HepG2 (cell line): ENCODE measurements around the gene MUCL3. TPM values are rescaled to one million over a fixed set of nuclear protein-coding genes. Genes with fewer than 3 reads are reported as not detected.

Source experiments
- ATAC-seq: fragments of 200-7000 bp; cut with Tn5 transposase; 3 replicates; pipeline ENCODE4 v1.9.1; 2020; ENCODE audit warnings: mild to moderate bottlenecking, moderate library complexity
- BruUV-seq: library from RNA; stranded (reverse); fragments of 400-500 nt; replicated peaks from 2 replicates; lab custom pipeline; 2021; lab: Mats Ljungman, UMichigan
- CTCF ChIA-PET: fragments of 300-600 bp; formaldehyde crosslinking; extraction: SDS; loops from one replicate; lab custom pipeline; 2021; ENCODE audit warnings: low total read pairs, inconsistent platforms, low intra/inter-chr PET ratio; lab: Yijun Ruan, JAX
- POLR2A ChIA-PET: fragments of 350-600 bp; sonication (Branson Sonifier 250); formaldehyde crosslinking; loops from one replicate; lab custom pipeline; 2020; ENCODE audit warnings: antibody characterized with exemption, inconsistent platforms; lab: Yijun Ruan, JAX
- DNase-seq: peaks from one replicate; pipeline ENCODE4 v3.0.0-alpha.2; 2015; ENCODE audit warnings: low spot score
- FAIRE-seq: peaks from 3 replicates; lab custom pipeline; 2011; peaks lifted over from hg19 to GRCh38; lab: Jason Lieb, UNC
- H2AFZ ChIP-seq: one replicate; pipeline ENCODE4 v1.6.1; 2011; ENCODE audit warnings: low read length, inconsistent platforms
- H3K27ac ChIP-seq: fragments of 300-600 bp; 3 replicates; pipeline ENCODE4 v1.8.0; 2011; ENCODE audit warnings: mixed run types, mild to moderate bottlenecking, mixed read lengths, low read length, inconsistent platforms; ENCODE audit not compliant: insufficient read depth; ENCODE audit errors: extremely low read length
- H3K27me3 ChIP-seq, 2 experiments: fragments of 200-600 bp in 1 of 2; 2 replicates in 1 of 2; 3 replicates in 1 of 2; pipeline versions ENCODE4 v1.6.0 to v1.8.0; 2011; ENCODE audit warnings: low read length in 2 of 2, mild to moderate bottlenecking in 2 of 2, moderate library complexity in 2 of 2, inconsistent platforms in 1 of 2; ENCODE audit not compliant: insufficient read depth in 2 of 2, control insufficient read depth in 1 of 2
- H3K36me3 ChIP-seq, 2 experiments: fragments of 200-600 bp in 1 of 2; replicated peaks in 1 of 2; 2 replicates in 1 of 2; 3 replicates in 1 of 2; pipeline versions ENCODE4 v1.5.1 to v1.8.0; 2011; ENCODE audit warnings: low read length in 2 of 2, inconsistent platforms in 1 of 2; ENCODE audit not compliant: insufficient read depth in 2 of 2, control insufficient read depth in 1 of 2
- H3K4me1 ChIP-seq: 2 replicates; pipeline ENCODE4 v1.5.1; 2012; ENCODE audit warnings: low read length, inconsistent platforms; ENCODE audit not compliant: insufficient read depth
- H3K4me2 ChIP-seq: 2 replicates; pipeline ENCODE4 v1.6.0; 2011; ENCODE audit warnings: low read depth, low read length, inconsistent platforms
- H3K4me3 ChIP-seq, 3 experiments: fragments of 200-600 bp in 1 of 3; sonication (generic), shearing (Covaris generic) in 1 of 3; replicated peaks in 1 of 3; 2 replicates each; pipeline ENCODE4 v1.5.1; 2011 to 2016; ENCODE audit warnings: low read length in 3 of 3, inconsistent platforms in 2 of 3, low read depth in 2 of 3, mild to moderate bottlenecking in 2 of 3, control low read depth in 1 of 3, mixed read lengths in 1 of 3; ENCODE audit not compliant: insufficient read depth in 1 of 3
- H3K79me2 ChIP-seq: one replicate; pipeline ENCODE4 v1.6.1; 2011; ENCODE audit warnings: low read length, inconsistent platforms; ENCODE audit not compliant: insufficient read depth
- H3K9ac ChIP-seq: 2 replicates; pipeline ENCODE4 v1.6.0; 2011; ENCODE audit warnings: mild to moderate bottlenecking, low read depth, low read length, inconsistent platforms; ENCODE audit not compliant: insufficient read depth
- H3K9me3 ChIP-seq: 2 replicates; pipeline ENCODE4 v1.5.1; 2012; ENCODE audit warnings: mild to moderate bottlenecking, low read length
- H4K20me1 ChIP-seq: 2 replicates; pipeline ENCODE4 v1.6.0; 2011; ENCODE audit warnings: inconsistent platforms, mild to moderate bottlenecking, low read length, moderate library complexity; ENCODE audit not compliant: insufficient read depth
- EHMT2 ChIP-seq: fragments of 200-600 bp; sonication (generic); IDR thresholded peaks from 2 replicates; pipeline ENCODE4 v1.7.0; 2017; ENCODE audit warnings: antibody characterized with exemption, low read depth, low read length, borderline replicate concordance
- LBX2 ChIP-seq: sonication (generic); formaldehyde crosslinking; IDR thresholded peaks from 2 replicates; pipeline ENCODE4 v1.5.0; 2020; ENCODE audit warnings: missing genetic modification reagents, mild to moderate bottlenecking, borderline replicate concordance
- NFIC ChIP-seq: IDR thresholded peaks from 2 replicates; pipeline ENCODE4 v1.6.1; 2012; ENCODE audit warnings: mild to moderate bottlenecking, low read length, inconsistent platforms
- REST ChIP-seq, 2 experiments: IDR thresholded peaks; 2 replicates each; pipeline ENCODE4 v1.6.1; 2011 to 2012; ENCODE audit warnings: low read length in 2 of 2, borderline replicate concordance in 1 of 2, low read depth in 1 of 2, mild to moderate bottlenecking in 1 of 2, moderate library complexity in 1 of 2
- SP5 ChIP-seq: IDR thresholded peaks from 2 replicates; pipeline ENCODE4 v1.6.1; 2016; ENCODE audit warnings: low read depth, borderline replicate concordance
- STAG1 ChIP-seq: sonication (generic); formaldehyde crosslinking; IDR thresholded peaks from 2 replicates; pipeline ENCODE4 v1.4.0; 2020; ENCODE audit warnings: missing genetic modification reagents
- YEATS4 ChIP-seq: sonication (generic); formaldehyde crosslinking; IDR thresholded peaks from 2 replicates; pipeline ENCODE4 v1.4.0; 2020; ENCODE audit warnings: missing genetic modification reagents, borderline replicate concordance
- ZNF264 ChIP-seq: sonication (generic); formaldehyde crosslinking; IDR thresholded peaks from 2 replicates; pipeline ENCODE4 v1.4.0; 2020; ENCODE audit warnings: missing genetic modification reagents
- ZNF549 ChIP-seq: sonication (generic); formaldehyde crosslinking; IDR thresholded peaks from 2 replicates; pipeline ENCODE4 v1.5.0; 2020; ENCODE audit warnings: missing genetic modification reagents
- ZNF570 ChIP-seq: sonication (generic); formaldehyde crosslinking; IDR thresholded peaks from 2 replicates; pipeline ENCODE4 v1.4.0; 2020; ENCODE audit warnings: mild to moderate bottlenecking, missing genetic modification reagents, borderline replicate concordance
- WGBS: methylation state at CpG from one replicate; pipeline ENCODE4 v1.1.6; 2017; ENCODE audit warnings: low lambda C conversion rate; 5-methylcytosine and 5-hydroxymethylcytosine counted together
- in situ Hi-C: cut with HindIII; loops from 2 replicates; pipeline ENCODE4 v1.10.0; 2017; ENCODE audit warnings: low pct_unique_long_range_greater_than_20kb; ENCODE audit not compliant: extremely low pct_ligation_motif_present
- intact Hi-C: fragments of 100-400 bp; cut with micrococcal nuclease; formaldehyde crosslinking; loops from one replicate; pipeline ENCODE4 v1.10.0; 2022; ENCODE audit not compliant: unreplicated experiment
- polyA plus RNA-seq, 8 experiments: library from polyadenylated mRNA; depleted of rRNA in 3 of 8; stranded (reverse) in 7 of 8; unstranded in 1 of 8; fragments of >200 nt; fragmentation: Illumina TruSeq in 4 of 8; extraction: Trizol in 4 of 8; gene quantifications; 2 replicates each; pipeline versions ENCODE4 v1.2.1 to v1.2.3, GENCODE V29; 2011 to 2016; ENCODE audit warnings: low read depth in 4 of 8, missing spikeins in 1 of 8, mixed read lengths in 1 of 8; ENCODE audit not compliant: insufficient read depth in 1 of 8
- total RNA-seq, 5 experiments: library from RNA; depleted of rRNA; stranded (reverse); fragments of >200 nt; fragmentation: Illumina TruSeq; extraction: Trizol; gene quantifications; 2 replicates each; pipeline ENCODE4 v1.2.3, GENCODE V29; 2016; ENCODE audit warnings: low read depth in 1 of 5

Gene MUCL3
- total and polyA plus RNA-seq, 2 of the 13 experiments (the other 11 are each of a cell fraction or from before 2014, with no cell fraction given), result not detected

GRCh38 chr6:30965140-30965601 lies 24.4 kb downstream of the MUCL3 start:
- no peak for DNase-seq
- ChIA-PET POLR2A (no interaction called here), CTCF (no interaction called here)
- H3K4me1 ChIP-seq, result peaks cover 14% of the 10 kb centered on the region
- ATAC-seq, result peak; percentile 18; the same call in 1 of the 3 replicates
- no peak overlapping the region for H3K9ac ChIP-seq
- no peak overlapping the region for H2AFZ ChIP-seq
- no peak overlapping the region for H3K4me2 ChIP-seq
- WGBS, result 14% methylated on average over 5 of the region's 5 CpGs
- H3K27me3 ChIP-seq, result no peaks in the 10 kb centered on the region
- no peaks in the 10 kb centered on the region for H3K36me3 ChIP-seq
- H3K4me3 ChIP-seq, result no peak overlapping the region
- in situ Hi-C loops, result no loop called here
- H3K27ac ChIP-seq, result no peak overlapping the region
- no peaks in the 10 kb centered on the region for H4K20me1 ChIP-seq
- intact Hi-C loops, result no loop called here
- no peak for TF ChIP-seq ZNF570 (CRISPR knock-in tag)
- TF ChIP-seq STAG1 (CRISPR knock-in tag), result no peak
- TF ChIP-seq REST (IDR thresholded peaks at IDR 0.05; ENCODE audit: borderline replicate concordance in 1 of 2, low read depth in 1 of 2, low read length in 2 of 2), result no peak
- no peak for TF ChIP-seq LBX2 (CRISPR knock-in tag)
- TF ChIP-seq ZNF549, result no peak
- no peak for TF ChIP-seq ZNF264 (CRISPR knock-in tag)
- no peak for TF ChIP-seq NFIC
- TF ChIP-seq SP5, result no peak
- TF ChIP-seq YEATS4 (CRISPR knock-in tag), result no peak
- no peak for TF ChIP-seq EHMT2
- no peak for FAIRE-seq
- H3K79me2 ChIP-seq, result no peaks in the 10 kb centered on the region
- no peaks in the 10 kb centered on the region for H3K9me3 ChIP-seq
- no TSS peak for BruUV-seq
